Measurements from ENCODE around the gene AMDHD1.

AMDHD1 gene, protein sequence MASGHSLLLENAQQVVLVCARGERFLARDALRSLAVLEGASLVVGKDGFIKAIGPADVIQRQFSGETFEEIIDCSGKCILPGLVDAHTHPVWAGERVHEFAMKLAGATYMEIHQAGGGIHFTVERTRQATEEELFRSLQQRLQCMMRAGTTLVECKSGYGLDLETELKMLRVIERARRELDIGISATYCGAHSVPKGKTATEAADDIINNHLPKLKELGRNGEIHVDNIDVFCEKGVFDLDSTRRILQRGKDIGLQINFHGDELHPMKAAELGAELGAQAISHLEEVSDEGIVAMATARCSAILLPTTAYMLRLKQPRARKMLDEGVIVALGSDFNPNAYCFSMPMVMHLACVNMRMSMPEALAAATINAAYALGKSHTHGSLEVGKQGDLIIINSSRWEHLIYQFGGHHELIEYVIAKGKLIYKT

DNA sequence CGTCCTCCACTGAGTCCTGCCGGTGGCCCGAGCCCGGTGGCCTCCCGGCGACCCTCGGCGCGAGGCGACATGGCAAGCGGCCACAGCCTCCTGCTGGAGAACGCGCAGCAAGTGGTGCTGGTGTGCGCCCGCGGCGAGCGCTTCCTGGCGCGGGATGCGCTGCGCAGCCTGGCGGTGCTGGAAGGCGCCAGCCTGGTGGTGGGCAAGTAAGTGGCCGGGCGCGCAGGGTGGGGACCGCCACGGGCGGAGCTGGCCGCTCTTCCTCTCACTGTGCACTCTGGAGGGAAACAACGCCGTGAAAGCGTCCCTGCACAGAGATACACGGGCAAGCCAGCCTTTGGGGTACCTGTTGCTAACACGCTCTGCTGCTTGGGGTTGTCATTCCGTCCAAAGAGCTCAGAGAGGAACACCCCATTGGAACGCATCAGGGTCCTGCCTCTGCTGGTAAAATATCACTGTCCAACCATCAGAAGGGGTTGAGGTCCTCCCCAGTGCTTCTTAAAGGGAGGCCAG, at the start of gene AMDHD1:
Gene AMDHD1, plus strand, starts transcription at position 2 of the 513 bp plus-strand sequence. Its CDS starts 68 bp downstream, at position 70.
- DNase-seq (ENCODE audit: low read depth in 1 of 2, low spot score in 1 of 2) = peak; percentile 48 to 82
- TF ChIP-seq JUND (IDR thresholded peaks at IDR 0.05; ENCODE audit: low read depth) = no peak
- in situ Hi-C loops (cut with HindIII; ENCODE audit: low pct_unique_long_range_greater_than_20kb, low sequenced_read_pairs) = no loop called here

DNA sequence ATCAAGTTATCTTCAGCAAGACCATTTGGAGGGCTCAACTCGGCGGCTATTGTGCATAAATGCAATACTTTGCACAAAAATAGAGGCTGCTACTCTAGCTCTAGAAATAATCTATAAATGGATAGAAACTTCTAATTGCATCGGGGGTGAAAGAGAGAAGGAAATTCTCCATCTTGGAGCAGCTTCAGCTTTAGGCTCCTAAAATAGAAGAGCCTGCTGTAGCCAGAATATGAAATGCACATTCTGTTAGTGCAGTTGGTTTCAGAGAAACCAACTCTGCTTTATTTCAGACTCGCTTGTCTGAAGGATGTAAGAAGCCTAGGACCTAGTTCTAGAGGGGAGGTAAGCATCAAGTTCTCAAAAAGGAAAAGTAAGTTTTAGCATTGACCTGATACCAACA, 46.3 kb upstream of the AMDHD1 start:
- in situ Hi-C loops (cut with HindIII; ENCODE audit: low pct_unique_long_range_greater_than_20kb, low sequenced_read_pairs) = no loop called here

DNA sequence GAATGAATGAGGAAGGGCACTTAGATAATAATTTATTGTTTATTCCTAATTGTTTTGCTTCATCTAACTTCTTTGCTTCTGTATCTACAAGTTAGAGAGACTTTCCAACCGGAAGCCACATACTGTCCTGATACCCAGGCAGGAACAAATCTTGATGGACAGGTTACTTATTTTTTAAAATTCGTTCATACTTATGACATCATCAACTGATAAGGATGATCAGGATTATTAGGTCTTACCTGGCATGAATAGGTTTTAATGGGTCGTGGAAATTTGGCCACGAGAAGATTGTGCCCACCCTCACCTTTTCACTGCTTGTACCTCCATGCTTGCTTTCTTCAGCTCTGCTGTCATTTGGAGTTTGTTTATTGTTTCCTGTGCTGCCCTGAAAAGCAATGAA, 45.0 kb upstream of the AMDHD1 start:
- no peak for TF ChIP-seq JUND (IDR thresholded peaks at IDR 0.05; ENCODE audit: low read depth)
- no peak for DNase-seq (ENCODE audit: low read depth in 1 of 2, low spot score in 1 of 2)
- in situ Hi-C loops (cut with HindIII; ENCODE audit: low pct_unique_long_range_greater_than_20kb, low sequenced_read_pairs) = no loop called here

More for the DNA sequence above, 46.3 kb upstream of the AMDHD1 start:
- no peak for DNase-seq (ENCODE audit: low read depth in 1 of 2, low spot score in 1 of 2)
- TF ChIP-seq JUND (IDR thresholded peaks at IDR 0.05; ENCODE audit: low read depth) = no peak

DNA sequence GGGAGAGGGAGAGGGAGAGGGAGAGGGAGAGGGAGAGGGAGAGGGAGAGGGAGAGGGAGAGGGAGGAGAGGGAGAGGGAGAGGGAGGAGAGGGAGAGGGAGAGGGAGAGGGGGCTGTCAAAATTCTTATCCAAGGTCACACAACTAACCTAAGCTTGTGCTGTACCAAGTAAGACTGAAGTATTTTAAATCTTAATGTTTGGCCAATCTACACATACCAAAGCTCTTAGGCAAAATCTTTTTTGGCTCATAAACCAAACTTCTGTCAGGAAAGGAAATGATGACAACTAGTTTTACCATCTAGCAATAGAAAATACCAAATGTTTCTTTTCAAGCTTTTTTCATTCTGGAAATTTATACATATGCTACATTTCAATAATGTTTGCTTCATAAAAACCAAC, 34.6 kb upstream of the AMDHD1 start:
- TF ChIP-seq JUND (IDR thresholded peaks at IDR 0.05; ENCODE audit: low read depth) = no peak
- in situ Hi-C loops (cut with HindIII; ENCODE audit: low pct_unique_long_range_greater_than_20kb, low sequenced_read_pairs) = no loop called here
- DNase-seq (ENCODE audit: low read depth in 1 of 2, low spot score in 1 of 2) = no peak

DNA sequence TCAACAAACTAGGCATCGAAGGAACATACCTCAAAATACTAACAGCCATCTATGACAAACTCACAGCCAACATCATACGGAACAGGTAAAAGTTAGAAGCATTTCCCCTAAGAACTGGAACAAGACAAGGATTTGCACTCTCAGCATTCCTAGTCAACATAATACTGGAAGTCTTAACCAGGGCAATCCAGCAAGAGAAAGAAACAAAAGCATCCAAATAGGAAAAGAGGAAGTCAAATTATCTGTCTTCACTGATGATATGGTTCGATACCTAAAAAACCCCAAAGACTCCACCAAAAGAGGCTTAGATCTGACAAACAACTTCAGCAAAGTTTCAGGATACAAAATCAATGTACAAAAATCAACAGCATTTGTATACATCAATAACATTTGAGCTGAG, 33.3 kb upstream of the AMDHD1 start:
- no peak for DNase-seq (ENCODE audit: low read depth in 1 of 2, low spot score in 1 of 2)
- in situ Hi-C loops (cut with HindIII; ENCODE audit: low pct_unique_long_range_greater_than_20kb, low sequenced_read_pairs) = no loop called here

DNA sequence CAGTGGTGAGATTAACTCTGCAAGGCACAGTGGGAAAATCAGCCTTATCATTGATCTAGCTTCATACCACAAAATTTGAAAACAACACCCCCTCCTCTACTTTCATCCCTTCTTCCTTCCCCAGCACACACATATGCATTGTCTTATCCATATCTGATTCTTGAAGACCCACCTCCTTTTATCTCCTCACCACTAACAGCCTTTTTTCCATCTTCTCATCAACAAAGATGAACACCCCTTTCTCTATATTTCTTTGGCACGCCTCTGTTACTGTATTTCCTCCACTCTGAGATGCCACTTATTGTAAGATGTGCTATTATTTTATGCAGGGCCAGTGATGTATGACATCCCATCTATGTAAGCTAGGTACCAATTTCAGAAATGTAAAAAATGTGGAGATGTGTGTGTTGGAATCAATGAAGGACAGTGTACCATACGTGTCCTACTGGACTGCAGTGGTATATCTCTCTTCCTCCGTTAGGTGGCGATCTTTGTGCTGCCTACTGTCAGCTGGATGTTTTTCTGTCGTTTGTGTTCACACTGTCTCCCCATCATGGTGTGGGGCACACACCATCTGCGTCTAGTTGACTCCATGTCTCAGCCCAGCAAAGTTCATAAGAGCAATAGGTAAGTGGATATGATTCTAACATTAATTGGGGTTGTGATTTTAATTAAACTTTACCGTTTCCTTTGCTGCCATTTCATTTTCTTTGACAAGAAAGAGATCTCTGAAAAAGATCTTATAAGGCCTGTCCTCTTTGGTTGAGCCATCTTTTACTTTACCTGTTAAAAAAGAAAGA, 24.7 kb upstream of the AMDHD1 start:
- TF ChIP-seq JUND (IDR thresholded peaks at IDR 0.05; ENCODE audit: low read depth) = no peak
- peak; percentile 49 to 81 for DNase-seq (ENCODE audit: low read depth in 1 of 2, low spot score in 1 of 2)
- in situ Hi-C loops (cut with HindIII; ENCODE audit: low pct_unique_long_range_greater_than_20kb, low sequenced_read_pairs) = no loop called here

More for the DNA sequence above, 33.3 kb upstream of the AMDHD1 start:
- no peak for TF ChIP-seq JUND (IDR thresholded peaks at IDR 0.05; ENCODE audit: low read depth)

DNA sequence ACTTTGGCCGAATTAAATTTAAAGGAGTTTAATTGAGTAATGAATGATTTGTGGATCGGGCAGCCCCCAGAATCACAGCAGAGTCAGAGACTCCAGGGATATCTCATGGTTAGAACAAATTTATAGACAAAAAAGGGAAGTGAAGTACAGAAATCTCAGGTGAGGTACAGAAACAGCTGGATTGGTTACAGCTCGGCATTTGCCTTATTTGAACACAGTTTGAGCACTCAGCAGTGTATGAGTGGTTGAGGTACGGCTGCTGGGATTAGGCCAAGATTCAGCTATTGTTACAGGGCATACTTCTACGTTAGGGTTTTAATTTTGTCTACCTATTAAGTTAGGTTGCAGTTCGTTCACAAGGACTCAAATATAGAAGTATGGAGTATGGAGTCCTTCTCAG, 24.0 kb upstream of the AMDHD1 start:
- in situ Hi-C loops (cut with HindIII; ENCODE audit: low pct_unique_long_range_greater_than_20kb, low sequenced_read_pairs) = no loop called here
- no peak for TF ChIP-seq JUND (IDR thresholded peaks at IDR 0.05; ENCODE audit: low read depth)
- no peak for DNase-seq (ENCODE audit: low read depth in 1 of 2, low spot score in 1 of 2)

DNA sequence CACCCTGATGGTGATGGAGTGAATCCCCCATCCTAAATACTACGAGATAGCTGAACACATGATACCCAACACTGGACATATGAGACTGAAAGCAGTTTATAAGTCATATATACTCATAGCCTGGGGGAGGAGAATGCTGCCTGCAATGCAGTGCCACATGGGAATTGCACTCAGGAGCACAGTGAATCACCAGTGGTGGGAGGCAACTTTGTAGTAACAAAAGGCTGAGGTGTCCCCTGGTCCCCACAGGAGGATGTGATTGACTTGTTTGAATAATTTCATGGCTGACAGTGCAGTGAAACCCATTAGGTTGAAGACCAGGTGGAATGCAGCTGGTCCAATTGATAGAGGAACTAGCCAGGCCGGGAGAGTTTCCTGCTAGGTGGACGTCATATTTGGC, 20.9 kb upstream of the AMDHD1 start:
- DNase-seq (ENCODE audit: low read depth in 1 of 2, low spot score in 1 of 2) = no peak
- no peak for TF ChIP-seq JUND (IDR thresholded peaks at IDR 0.05; ENCODE audit: low read depth)
- in situ Hi-C loops (cut with HindIII; ENCODE audit: low pct_unique_long_range_greater_than_20kb, low sequenced_read_pairs) = no loop called here

DNA sequence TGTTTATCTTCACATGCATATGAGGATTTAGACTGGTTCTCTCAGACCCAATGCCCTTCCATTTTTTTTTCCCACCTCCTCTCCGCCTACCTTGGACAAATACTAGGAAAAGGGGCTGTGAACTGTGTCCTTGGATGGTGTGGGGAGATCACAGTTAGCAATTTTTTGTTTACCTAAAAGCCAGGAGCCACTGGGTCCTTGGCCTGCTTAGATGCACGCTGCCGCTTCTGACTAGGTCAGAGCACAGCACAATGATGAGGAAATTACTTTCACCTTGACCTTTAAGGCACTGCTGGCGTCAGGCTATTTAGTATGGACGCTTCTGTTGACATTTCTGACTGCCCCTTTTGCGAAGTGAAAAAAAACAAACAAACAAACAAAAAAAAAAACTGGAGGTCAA, 2.6 kb upstream of the AMDHD1 start:
- in situ Hi-C loops (cut with HindIII; ENCODE audit: low pct_unique_long_range_greater_than_20kb, low sequenced_read_pairs) = no loop called here
- no peak for DNase-seq (ENCODE audit: low read depth in 1 of 2, low spot score in 1 of 2)
- TF ChIP-seq JUND (IDR thresholded peaks at IDR 0.05; ENCODE audit: low read depth) = no peak

DNA sequence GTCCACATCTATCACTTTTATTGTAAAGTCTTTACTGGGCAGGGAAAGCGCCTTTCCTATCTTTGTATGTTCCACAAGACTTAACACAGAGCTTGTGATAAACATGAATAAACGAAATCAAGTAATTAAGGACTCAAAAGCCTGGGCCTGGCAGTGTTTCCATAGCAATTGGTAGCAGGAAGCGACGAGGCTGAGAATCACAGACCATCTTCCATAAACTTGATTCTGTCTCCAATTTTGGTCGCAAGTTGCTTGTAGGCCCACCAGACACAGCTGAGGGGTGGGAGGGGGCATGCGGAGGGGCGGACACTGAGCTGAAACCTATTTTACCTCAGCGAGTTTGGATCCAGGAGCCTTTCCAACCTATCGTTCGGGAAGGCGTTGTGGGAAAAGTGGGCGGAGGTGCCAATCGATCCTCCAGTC, 1.0 kb upstream of the AMDHD1 start:
- in situ Hi-C loops (cut with HindIII; ENCODE audit: low pct_unique_long_range_greater_than_20kb, low sequenced_read_pairs) = no loop called here
- TF ChIP-seq JUND (IDR thresholded peaks at IDR 0.05; ENCODE audit: low read depth) = no peak
- no peak for DNase-seq (ENCODE audit: low read depth in 1 of 2, low spot score in 1 of 2)

DNA sequence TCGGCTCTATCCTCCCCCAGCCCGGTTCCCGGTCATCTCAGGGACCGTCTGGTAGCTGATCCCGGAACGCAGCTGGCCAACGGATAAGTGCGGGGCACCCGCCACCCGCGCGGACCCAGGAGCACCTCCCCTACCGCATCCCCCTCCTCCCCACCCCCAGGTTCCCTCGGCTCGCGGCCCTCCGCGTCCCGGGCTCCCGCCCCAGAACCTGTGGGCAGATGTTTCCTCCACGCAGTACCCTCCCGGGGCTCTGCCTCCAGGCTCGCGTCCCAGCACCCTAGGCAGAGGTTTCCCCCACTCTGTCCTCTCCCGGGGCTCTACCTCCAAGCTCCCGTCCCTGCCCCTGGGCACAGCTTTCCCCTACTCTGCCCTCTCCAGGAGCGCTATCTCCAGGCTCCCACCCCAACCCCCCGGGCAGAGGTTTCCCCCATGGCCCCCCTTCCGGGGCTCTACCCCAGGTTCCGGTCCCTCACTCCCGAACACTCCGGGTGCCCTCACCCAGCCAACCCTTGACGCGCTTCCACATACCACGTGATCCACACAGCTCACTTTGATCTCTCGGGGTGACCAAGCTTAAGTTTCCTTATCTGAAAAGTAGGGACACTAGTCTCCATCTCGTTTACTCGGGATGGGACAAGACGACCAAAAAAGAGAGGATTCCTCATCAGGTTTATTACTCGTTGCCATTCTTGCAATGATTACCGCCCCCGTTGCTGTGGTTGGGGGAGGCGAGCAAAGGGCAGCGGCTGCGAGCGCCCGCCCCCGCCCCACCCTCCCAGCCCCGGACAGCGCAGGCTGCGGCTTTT, 404 bp upstream of the AMDHD1 start, which contains the start of gene CCDC38:
Gene CCDC38, minus strand, starts transcription at position 91 of the 806 bp plus-strand sequence. CDS start 6,105 bp downstream, outside the sequence.
- peak; percentile 21 to 57 for DNase-seq (ENCODE audit: low read depth in 1 of 2, low spot score in 1 of 2)
- in situ Hi-C loops (cut with HindIII; ENCODE audit: low pct_unique_long_range_greater_than_20kb, low sequenced_read_pairs) = no loop called here
- TF ChIP-seq JUND (IDR thresholded peaks at IDR 0.05; ENCODE audit: low read depth) = no peak

DNA sequence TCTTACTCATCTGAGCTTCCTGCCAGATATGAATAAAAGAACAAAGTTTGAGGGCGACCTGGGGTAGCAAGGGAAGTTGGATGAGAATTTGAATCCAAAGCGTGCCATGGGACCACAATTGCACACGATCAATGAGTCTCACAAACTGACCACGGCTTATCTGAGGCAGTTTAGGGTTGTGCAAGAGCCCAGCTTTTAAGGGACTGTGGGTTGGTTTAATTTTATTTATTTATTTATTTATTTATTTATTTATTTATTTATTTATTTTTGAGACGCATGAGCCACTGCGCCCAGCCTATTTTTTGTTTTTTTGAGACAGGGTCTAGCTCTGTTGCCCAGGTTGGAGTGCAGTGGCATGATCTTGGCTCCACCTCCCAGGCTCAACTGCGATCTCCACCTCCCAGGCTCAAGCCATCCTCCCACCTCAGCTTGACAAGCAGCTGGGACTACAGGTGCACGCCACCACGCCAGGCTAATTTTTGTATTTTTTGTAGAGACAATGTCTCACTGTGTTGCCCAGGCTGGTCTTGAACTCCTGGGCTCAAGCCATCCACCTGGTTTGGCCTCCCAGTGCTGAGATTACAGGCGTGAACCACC, 1.1 kb downstream of the AMDHD1 start:
- in situ Hi-C loops (cut with HindIII; ENCODE audit: low pct_unique_long_range_greater_than_20kb, low sequenced_read_pairs) = no loop called here
- no peak for TF ChIP-seq JUND (IDR thresholded peaks at IDR 0.05; ENCODE audit: low read depth)
- no peak for DNase-seq (ENCODE audit: low read depth in 1 of 2, low spot score in 1 of 2)
